GM12892 (cell line): Measurements from ENCODE around the gene LHX3.

Experiments
- POLR2A ChIP-seq: IDR thresholded peaks from 2 replicates; pipeline ENCODE4 v1.6.1; 2011; ENCODE audit warnings: low read depth, low read length, control low read depth
- POLR2AphosphoS5 ChIP-seq: IDR thresholded peaks from 2 replicates; pipeline ENCODE4 v1.6.1; 2011; ENCODE audit warnings: low read depth, low read length, control low read depth
- TAF1 ChIP-seq: IDR thresholded peaks from 2 replicates; pipeline ENCODE4 v1.6.1; 2011; ENCODE audit warnings: low read depth, mild to moderate bottlenecking, control low read depth, low read length, borderline replicate concordance

GRCh38 chr9:136223871-136224640 is 19.1 kb upstream of the LHX3 start:
- TF ChIP-seq POLR2A: no peak
- TF ChIP-seq POLR2AphosphoS5: no peak
- TF ChIP-seq TAF1: no peak
